PC-3 (cell line): ENCODE measurements around the gene ADM2. TPM values are rescaled to one million over a fixed set of nuclear protein-coding genes. Genes with fewer than 3 reads are reported as not detected.

Source experiments
- ATAC-seq: fragments of 200-7000 bp; cut with Tn5 transposase; 2 replicates; pipeline ENCODE4 v1.9.1; 2020; ENCODE audit warnings: mild to moderate bottlenecking, moderate library complexity
- BruUV-seq: library from RNA; stranded (reverse); fragments of 400-500 nt; replicated peaks from 2 replicates; lab custom pipeline; 2021; lab: Mats Ljungman, UMichigan
- CTCF ChIA-PET: fragments of 300-600 bp; sonication (Branson Sonifier 250); formaldehyde crosslinking; loops from one replicate; lab custom pipeline; 2022; ENCODE audit warnings: antibody characterized with exemption; lab: Charles Lee
- POLR2A ChIA-PET: fragments of 300-600 bp; sonication (Branson Sonifier 250); formaldehyde crosslinking; loops from one replicate; lab custom pipeline; 2022; ENCODE audit warnings: antibody characterized with exemption; ENCODE audit not compliant: unreplicated experiment; lab: Charles Lee
- DNase-seq: peaks from one replicate; pipeline ENCODE4 v3.0.0-alpha.2; 2015
- H2AFZ ChIP-seq: fragments of 300-600 bp; sonication (generic); 2 replicates; pipeline ENCODE4 v1.6.0; 2016; ENCODE audit warnings: antibody characterized with exemption, low read length
- H3F3A ChIP-seq: fragments of 300-600 bp; sonication (generic); one replicate; pipeline ENCODE4 v1.6.0; 2017; ENCODE audit warnings: antibody characterized with exemption, low read length, control low read depth, mild to moderate bottlenecking; ENCODE audit not compliant: unreplicated experiment
- H3K27ac ChIP-seq: fragments of 300-600 bp; sonication (generic); 2 replicates; pipeline ENCODE4 v1.5.1; 2016; ENCODE audit warnings: mild to moderate bottlenecking, low read length
- H3K27me3 ChIP-seq: fragments of 300-600 bp; sonication (generic); 2 replicates; pipeline ENCODE4 v1.6.1; 2016; ENCODE audit warnings: low read length, mixed read lengths
- H3K36me3 ChIP-seq: fragments of 300-600 bp; sonication (generic); 2 replicates; pipeline ENCODE4 v1.6.1; 2016; ENCODE audit warnings: low read depth, mixed run types, low read length, mixed read lengths
- H3K4me1 ChIP-seq: fragments of 300-600 bp; sonication (generic); 2 replicates; pipeline ENCODE4 v1.5.1; 2016; ENCODE audit warnings: low read length; ENCODE audit not compliant: insufficient read depth
- H3K4me2 ChIP-seq: fragments of 300-600 bp; sonication (generic); 2 replicates; pipeline ENCODE4 v1.6.0; 2016; ENCODE audit warnings: low read length
- H3K4me3 ChIP-seq: fragments of 300-600 bp; sonication (generic); 2 replicates; pipeline ENCODE4 v1.5.1; 2016; ENCODE audit warnings: mild to moderate bottlenecking, low read length, mixed read lengths
- H3K79me2 ChIP-seq: fragments of 300-600 bp; sonication (generic); 2 replicates; pipeline ENCODE4 v1.6.1; 2017; ENCODE audit warnings: low read length, mixed read lengths
- H3K9ac ChIP-seq: fragments of 300-600 bp; sonication (generic); 2 replicates; pipeline ENCODE4 v1.6.0; 2016; ENCODE audit warnings: mild to moderate bottlenecking, low read length
- H3K9me2 ChIP-seq: fragments of 300-600 bp; sonication (generic); replicated peaks from 2 replicates; pipeline ENCODE4 v1.6.1; 2016; ENCODE audit warnings: mixed run types, low read length, mixed read lengths
- H3K9me3 ChIP-seq: fragments of 300-600 bp; sonication (generic); 2 replicates; pipeline ENCODE4 v1.6.1; 2016; ENCODE audit warnings: low read length, mixed read lengths
- H4K20me1 ChIP-seq: fragments of 300-600 bp; sonication (generic); 2 replicates; pipeline ENCODE4 v1.6.1; 2016; ENCODE audit warnings: low read length, mixed read lengths
- CTCF ChIP-seq: fragments of 300-600 bp; sonication (generic); conservative IDR thresholded peaks from 2 replicates; pipeline ENCODE4 v1.5.1; 2017; ENCODE audit warnings: antibody characterized with exemption, low read depth, mild to moderate bottlenecking, low read length
- EZH2 ChIP-seq: fragments of 300-600 bp; sonication (generic); IDR thresholded peaks from one replicate; pipeline ENCODE4 v1.6.1; 2017; ENCODE audit warnings: antibody characterized with exemption, mild to moderate bottlenecking, low read length; ENCODE audit not compliant: unreplicated experiment
- EZH2phosphoT487 ChIP-seq: fragments of 300-600 bp; sonication (generic); IDR thresholded peaks from 2 replicates; pipeline ENCODE4 v1.6.1; 2018; ENCODE audit warnings: mild to moderate bottlenecking, antibody characterized with exemption, low read length, borderline replicate concordance
- intact Hi-C: fragments of 100-400 bp; cut with micrococcal nuclease; formaldehyde crosslinking; loops from 2 replicates; pipeline ENCODE4 v1.9.0; 2023
- total RNA-seq: library from RNA; depleted of rRNA; stranded (reverse); fragments of >200 nt; gene quantifications from 2 replicates; pipeline ENCODE4 v1.2.3, GENCODE V29; 2014

ADM2 gene
- total RNA-seq, 1 experiment from 2014 or later, result 1.8 TPM

- Histone ChIP-seq H3K4me2 (no peak overlapping the region), H3K9me3 (no peaks in the 10 kb centered on the region), H4K20me1 (no peaks in the 10 kb centered on the region), H3K27ac (no peak overlapping the region), H3K9ac (no peak overlapping the region), H3K27me3 (no peaks in the 10 kb centered on the region), H3K4me1 (no peaks in the 10 kb centered on the region), H3K4me3 (no peak overlapping the region), H3K36me3 (no peaks in the 10 kb centered on the region), H3F3A (no peaks in the 10 kb centered on the region), H2AFZ (no peak overlapping the region), H3K9me2 (no peaks in the 10 kb centered on the region), H3K79me2 (no peaks in the 10 kb centered on the region)
- ATAC-seq, result no peak
- ChIA-PET CTCF (no interaction called here), POLR2A (no interaction called here)
- no peak for DNase-seq
- no TSS peak for BruUV-seq
- TF ChIP-seq EZH2phosphoT487 (no peak), EZH2 (no peak), CTCF (no peak)
- intact Hi-C loops, result no loop called here
Observed at GRCh38 chr22:50455201-50455600, 26.1 kb upstream of the ADM2 start.

- Histone ChIP-seq H4K20me1 (no peaks in the 10 kb centered on the region), H3K27ac (no peak overlapping the region), H3K9ac (no peak overlapping the region), H3K36me3 (no peaks in the 10 kb centered on the region), H3K9me2 (no peaks in the 10 kb centered on the region), H3K4me3 (no peak overlapping the region), H3K4me2 (no peak overlapping the region), H3F3A (no peaks in the 10 kb centered on the region), H3K4me1 (no peaks in the 10 kb centered on the region), H3K79me2 (no peaks in the 10 kb centered on the region), H3K9me3 (no peaks in the 10 kb centered on the region), H2AFZ (no peak overlapping the region), H3K27me3 (no peaks in the 10 kb centered on the region)
- TF ChIP-seq EZH2phosphoT487, result no peak
- TF ChIP-seq CTCF, result no peak
- no peak for TF ChIP-seq EZH2
- ChIA-PET CTCF (no interaction called here), POLR2A (no interaction called here)
- ATAC-seq, result no peak
- DNase-seq, result no peak
- BruUV-seq, result no TSS peak
- intact Hi-C loops, result no loop called here
Observed at GRCh38 chr22:50456026-50456425, 25.3 kb upstream of the ADM2 start.

GRCh38 chr22:50456466-50457234 lies 24.7 kb upstream of the ADM2 start:
- Histone ChIP-seq H3K27ac (no peak overlapping the region), H4K20me1 (no peaks in the 10 kb centered on the region), H3K9ac (no peak overlapping the region), H3K4me1 (no peaks in the 10 kb centered on the region), H3K9me2 (no peaks in the 10 kb centered on the region), H3K36me3 (no peaks in the 10 kb centered on the region), H3K9me3 (no peaks in the 10 kb centered on the region), H3K79me2 (no peaks in the 10 kb centered on the region), H3K4me3 (no peak overlapping the region), H2AFZ (no peak overlapping the region), H3K4me2 (no peak overlapping the region), H3K27me3 (no peaks in the 10 kb centered on the region), H3F3A (no peaks in the 10 kb centered on the region)
- ChIA-PET POLR2A (no interaction called here), CTCF (no interaction called here)
- ATAC-seq (no peak), DNase-seq (no peak)
- no peak for TF ChIP-seq EZH2phosphoT487
- TF ChIP-seq EZH2, result no peak
- TF ChIP-seq CTCF, result peak; percentile 42
- BruUV-seq, result no TSS peak
- intact Hi-C loops, result no loop called here
